Uterus (tissue), 4 donors: ENCODE measurements around the gene CRYBG1. TPM values are rescaled to one million over a fixed set of nuclear protein-coding genes. Genes with fewer than 3 reads are reported as not detected.
A peak's percentile ranks its signal among the peaks of the same experiment; 100 is the strongest.

Experiments
- DNase-seq, 2 donors: peaks; one replicate each; pipeline ENCODE4 v3.0.0-alpha.2; 2019 to 2020
- H3K27ac ChIP-seq, 2 donors: fragments of 200-600 bp; sonication (generic); 1 replicate in 1 of 2; 2 replicates in 1 of 2; pipeline ENCODE4 v1.5.1; 2016 to 2018
- H3K27me3 ChIP-seq, 2 donors: fragments of 200-600 bp; sonication (generic); one replicate each; pipeline ENCODE4 v1.5.1; 2018 to 2019; ENCODE audit warnings: control low read depth in 1 of 2
- H3K36me3 ChIP-seq, 2 donors: fragments of 200-600 bp; sonication (generic); one replicate each; pipeline ENCODE4 v1.5.1; 2019; ENCODE audit warnings: control low read depth in 1 of 2
- H3K4me1 ChIP-seq, 2 donors: fragments of 200-600 bp; sonication (generic); one replicate each; pipeline ENCODE4 v1.5.1; 2018 to 2019; ENCODE audit warnings: control low read depth in 1 of 2
- H3K4me3 ChIP-seq, 2 donors: fragments of 200-600 bp; sonication (generic); 1 replicate in 1 of 2; 2 replicates in 1 of 2; pipeline ENCODE4 v1.5.1; 2018 to 2019; ENCODE audit warnings: mild to moderate bottlenecking in 1 of 2
- H3K9me3 ChIP-seq, 2 donors: fragments of 200-600 bp; sonication (generic); one replicate each; pipeline ENCODE4 v1.5.1; 2019; ENCODE audit warnings: control low read depth in 1 of 2
- POLR2A ChIP-seq, 2 donors: fragments of 450-650 bp; IDR thresholded peaks; one replicate each; pipeline ENCODE4 v1.6.1; 2016; ENCODE audit warnings: antibody characterized with exemption in 2 of 2, mild to moderate bottlenecking in 1 of 2, moderate library complexity in 1 of 2
- intact Hi-C: fragments of 100-400 bp; cut with DNase I; formaldehyde crosslinking; loops from one replicate; pipeline ENCODE4 v1.15.1; 2023; ENCODE audit warnings: low total_unique reads
- total RNA-seq, 4 donors: library from RNA; depleted of rRNA in 3 of 4; stranded (reverse); fragments of >200 nt in 3 of 4; gene quantifications; one replicate each; pipeline versions ENCODE4 v1.1.0 to v1.2.4, GENCODE V29; 2014 to 2023
- TF ChIP-seq, protein P1 (sequence below), 4 experiments: fragments of 200-600 bp in 2 of 4; fragments of 450-650 bp in 2 of 4; sonication (generic) in 2 of 4; IDR thresholded peaks; one replicate each; pipeline ENCODE4 v1.5.1; 2016 to 2019; ENCODE audit warnings: antibody characterized with exemption in 4 of 4, mild to moderate bottlenecking in 2 of 4, moderate library complexity in 1 of 4
- donor health status: DM: yes; HTN: yes; CAD: no.

Gene CRYBG1
- total RNA-seq, 4 donors from 2014 or later: 3.6 to 65.3 (median 8.9) TPM

- intact Hi-C loops: loop anchor here (10.0 kb wide), 1 partner anchor 225 kb away; no protein-coding TSS in a partner anchor
- Histone ChIP-seq H3K27ac (no peak overlapping the region), H3K4me3 (no peak overlapping the region), H3K27me3 (no peaks in the 10 kb centered on the region), H3K36me3 (no peaks in the 10 kb centered on the region), H3K9me3 (no peaks in the 10 kb centered on the region), H3K4me1 (no peaks in the 10 kb centered on the region)
- peak in 1 of 2 donors; percentile 28 for DNase-seq
- no peak for TF ChIP-seq POLR2A (IDR thresholded peaks at IDR 0.05)
- TF ChIP-seq, protein P1, sequence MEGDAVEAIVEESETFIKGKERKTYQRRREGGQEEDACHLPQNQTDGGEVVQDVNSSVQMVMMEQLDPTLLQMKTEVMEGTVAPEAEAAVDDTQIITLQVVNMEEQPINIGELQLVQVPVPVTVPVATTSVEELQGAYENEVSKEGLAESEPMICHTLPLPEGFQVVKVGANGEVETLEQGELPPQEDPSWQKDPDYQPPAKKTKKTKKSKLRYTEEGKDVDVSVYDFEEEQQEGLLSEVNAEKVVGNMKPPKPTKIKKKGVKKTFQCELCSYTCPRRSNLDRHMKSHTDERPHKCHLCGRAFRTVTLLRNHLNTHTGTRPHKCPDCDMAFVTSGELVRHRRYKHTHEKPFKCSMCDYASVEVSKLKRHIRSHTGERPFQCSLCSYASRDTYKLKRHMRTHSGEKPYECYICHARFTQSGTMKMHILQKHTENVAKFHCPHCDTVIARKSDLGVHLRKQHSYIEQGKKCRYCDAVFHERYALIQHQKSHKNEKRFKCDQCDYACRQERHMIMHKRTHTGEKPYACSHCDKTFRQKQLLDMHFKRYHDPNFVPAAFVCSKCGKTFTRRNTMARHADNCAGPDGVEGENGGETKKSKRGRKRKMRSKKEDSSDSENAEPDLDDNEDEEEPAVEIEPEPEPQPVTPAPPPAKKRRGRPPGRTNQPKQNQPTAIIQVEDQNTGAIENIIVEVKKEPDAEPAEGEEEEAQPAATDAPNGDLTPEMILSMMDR (IDR thresholded peaks at IDR 0.05): peak; percentile 34 to 64 (median 42)
Observed at GRCh38 chr6:106339334-106340029, 21.0 kb upstream of the CRYBG1 start.

DNA sequence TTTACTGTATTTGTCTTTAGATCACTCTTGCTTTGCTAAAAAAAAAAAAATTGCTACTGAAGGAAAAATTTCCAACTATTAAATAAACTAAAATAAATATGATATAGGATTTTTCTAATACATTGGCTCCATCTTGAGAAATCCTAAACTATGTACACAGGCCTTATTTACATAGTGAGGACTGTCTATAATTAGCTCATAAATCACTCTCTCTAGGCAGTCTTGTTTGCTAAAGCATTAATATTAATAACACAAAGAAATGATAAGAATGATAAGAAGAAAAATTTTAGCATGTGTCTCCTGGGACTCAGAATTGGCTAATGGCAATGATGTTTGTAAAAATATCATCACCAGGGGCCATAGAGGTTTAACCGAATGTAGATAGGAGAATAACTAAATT lies 13.3 kb upstream of the CRYBG1 start:
- Histone ChIP-seq H3K9me3 (no peaks in the 10 kb centered on the region), H3K27ac (no peak overlapping the region), H3K36me3 (no peaks in the 10 kb centered on the region), H3K4me3 (no peak overlapping the region), H3K4me1 (no peaks in the 10 kb centered on the region), H3K27me3 (no peaks in the 10 kb centered on the region)
- TF ChIP-seq POLR2A (IDR thresholded peaks at IDR 0.05): no peak
- TF ChIP-seq, protein P1 (IDR thresholded peaks at IDR 0.05): no peak
- intact Hi-C loops: no loop called here
- DNase-seq: no peak

DNA sequence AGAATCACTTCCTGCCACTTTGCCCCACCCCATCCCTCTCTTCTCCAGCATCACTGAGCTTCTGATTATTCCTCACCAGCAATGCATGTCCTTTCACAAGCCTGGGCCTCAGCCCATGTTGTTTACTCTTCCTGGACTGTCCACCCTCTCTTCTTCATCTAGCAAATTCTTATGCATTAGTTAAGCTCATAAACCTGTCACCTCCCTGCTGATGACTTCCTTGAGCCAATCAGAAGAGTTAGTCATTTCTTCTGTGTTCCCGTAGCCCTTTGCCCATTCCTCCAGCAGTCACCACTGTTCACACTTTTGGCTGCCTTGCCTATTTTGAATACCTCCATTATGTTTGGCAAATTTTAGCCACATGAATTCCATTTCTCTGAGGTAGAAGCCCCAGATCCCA lies 4.1 kb upstream of the CRYBG1 start:
- Histone ChIP-seq H3K4me3 (no peak overlapping the region), H3K27ac (no peak overlapping the region), H3K9me3 (no peaks in the 10 kb centered on the region), H3K36me3 (no peaks in the 10 kb centered on the region), H3K27me3 (peaks cover 0 to 32% of the 10 kb centered on the region in 2 donors), H3K4me1 (peaks cover 0 to 12% of the 10 kb centered on the region in 2 donors)
- DNase-seq: no peak
- intact Hi-C loops: no loop called here
- TF ChIP-seq POLR2A (IDR thresholded peaks at IDR 0.05): no peak
- TF ChIP-seq, protein P1 (IDR thresholded peaks at IDR 0.05): no peak

DNA sequence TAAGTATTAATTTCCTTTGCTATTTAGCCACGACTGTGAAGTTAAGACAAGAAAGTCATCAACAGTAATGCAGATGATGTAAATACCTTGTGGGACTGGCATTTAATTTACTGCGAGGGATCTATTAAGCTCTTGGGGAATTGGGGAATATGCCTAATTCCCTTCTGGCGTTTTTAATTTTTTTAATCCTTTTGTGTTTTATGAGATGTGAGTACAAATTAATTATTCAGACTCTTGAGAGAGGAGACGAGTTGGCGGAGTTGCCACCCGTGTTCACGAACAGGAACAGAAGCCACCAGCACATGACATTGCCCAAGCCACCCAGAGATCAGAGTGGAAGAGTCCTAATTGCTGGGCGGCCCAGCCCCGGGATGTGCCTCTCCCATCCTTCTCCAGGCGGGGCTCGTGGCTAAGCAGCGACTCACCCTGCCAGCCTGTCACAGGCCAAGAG lies 533 bp upstream of the CRYBG1 start:
- peak overlapping the region in 1 of 2 donors; percentile 29 for H3K4me3 ChIP-seq
- intact Hi-C loops: no loop called here
- peaks cover 0 to 32% of the 10 kb centered on the region in 2 donors for H3K27me3 ChIP-seq
- H3K27ac ChIP-seq: no peak overlapping the region
- no peaks in the 10 kb centered on the region for H3K36me3 ChIP-seq
- no peak for TF ChIP-seq POLR2A (IDR thresholded peaks at IDR 0.05)
- TF ChIP-seq, protein P1 (IDR thresholded peaks at IDR 0.05): no peak
- no peaks in the 10 kb centered on the region for H3K9me3 ChIP-seq
- peaks cover 0 to 12% of the 10 kb centered on the region in 2 donors for H3K4me1 ChIP-seq
- DNase-seq: no peak

DNA sequence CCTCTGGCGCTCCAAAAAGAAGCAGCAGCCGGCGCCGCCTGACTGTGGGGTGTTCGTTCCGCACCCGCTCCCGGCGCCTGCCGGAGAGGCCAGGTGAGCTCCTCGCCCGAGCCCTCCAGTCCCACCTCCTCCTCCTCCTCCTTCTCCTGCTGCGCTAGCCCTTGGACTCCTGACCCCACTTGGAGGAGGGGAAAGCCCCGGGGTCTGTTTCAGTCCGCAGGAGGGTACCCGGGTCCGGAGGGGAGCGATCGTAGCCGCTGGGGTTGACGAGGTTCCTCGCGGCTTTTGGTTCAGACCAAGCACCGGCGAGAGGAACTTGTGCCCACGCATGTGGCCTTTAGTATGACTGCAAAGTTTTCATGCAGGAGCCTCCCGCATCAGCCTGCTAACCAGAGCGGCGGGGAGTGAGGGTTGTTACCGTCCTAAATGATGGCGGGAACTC lies 493 bp downstream of the CRYBG1 start:
- H3K27ac ChIP-seq: no peak overlapping the region
- H3K9me3 ChIP-seq: no peaks in the 10 kb centered on the region
- H3K36me3 ChIP-seq: no peaks in the 10 kb centered on the region
- TF ChIP-seq, protein P1 (IDR thresholded peaks at IDR 0.05): no peak
- no peak for TF ChIP-seq POLR2A (IDR thresholded peaks at IDR 0.05)
- intact Hi-C loops: no loop called here
- DNase-seq: no peak
- H3K27me3 ChIP-seq: peaks cover 0 to 32% of the 10 kb centered on the region in 2 donors
- H3K4me3 ChIP-seq: peak overlapping the region; percentile 8 to 29
- peaks cover 0 to 12% of the 10 kb centered on the region in 2 donors for H3K4me1 ChIP-seq
